Hematopoietic multipotent progenitor cell treated with erythropoietin and hydrocortisone succinate and interleukin-3 and kit ligand, for 15 days (in vitro differentiated cells): ENCODE data around the gene ERGIC1.

Experiments
- DNase-seq: peaks from one replicate; pipeline ENCODE4 v3.0.0-alpha.2; 2015; ENCODE audit warnings: low spot score

The ERGIC1 gene

DNA sequence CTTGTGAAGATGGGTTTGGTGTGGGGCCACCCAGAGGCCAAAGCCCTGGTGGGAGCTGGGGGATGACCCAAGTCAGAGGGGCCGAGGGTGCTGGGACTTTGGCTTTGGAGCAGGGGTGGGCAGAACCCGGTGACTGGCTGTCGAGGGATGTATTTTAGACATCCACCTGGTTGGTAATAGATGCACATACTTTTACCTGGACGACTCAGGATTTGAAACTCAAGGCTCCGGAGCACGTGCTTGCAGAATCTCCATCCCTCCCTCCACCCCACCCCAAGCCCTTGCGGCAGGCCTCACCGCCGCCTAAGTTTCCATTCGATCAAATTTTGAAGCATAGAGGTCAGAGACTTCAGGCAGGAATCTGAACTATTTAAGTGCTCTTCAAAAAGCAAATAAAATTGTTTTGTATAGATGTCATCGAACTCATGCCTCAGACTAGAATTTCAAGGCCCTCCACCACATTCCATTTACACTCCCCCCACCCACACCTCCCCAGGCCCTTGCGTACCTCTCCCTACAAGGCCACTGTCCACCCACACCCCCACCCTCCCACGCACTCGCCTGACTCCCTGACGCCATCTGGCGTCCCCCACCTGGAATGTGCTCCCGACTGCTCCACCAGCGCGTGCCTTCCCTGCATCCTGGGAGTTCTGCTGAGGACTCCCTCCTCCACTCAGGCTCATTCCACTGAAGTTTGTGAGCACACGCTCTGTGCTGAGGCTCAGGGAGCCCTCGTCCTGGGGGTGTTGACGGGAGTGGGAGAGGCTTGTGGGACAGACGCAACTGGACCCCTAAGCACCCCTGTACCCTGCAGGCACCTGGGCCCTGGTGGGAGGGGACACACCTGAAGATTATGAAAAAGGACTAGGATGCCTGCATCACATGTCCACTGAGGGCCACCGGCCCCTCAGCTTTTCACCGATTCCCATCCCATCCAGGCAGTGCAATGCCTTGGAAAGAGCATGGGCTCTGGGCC lies 68.7 kb downstream of the ERGIC1 start:
- DNase-seq: peak; percentile 59

DNA sequence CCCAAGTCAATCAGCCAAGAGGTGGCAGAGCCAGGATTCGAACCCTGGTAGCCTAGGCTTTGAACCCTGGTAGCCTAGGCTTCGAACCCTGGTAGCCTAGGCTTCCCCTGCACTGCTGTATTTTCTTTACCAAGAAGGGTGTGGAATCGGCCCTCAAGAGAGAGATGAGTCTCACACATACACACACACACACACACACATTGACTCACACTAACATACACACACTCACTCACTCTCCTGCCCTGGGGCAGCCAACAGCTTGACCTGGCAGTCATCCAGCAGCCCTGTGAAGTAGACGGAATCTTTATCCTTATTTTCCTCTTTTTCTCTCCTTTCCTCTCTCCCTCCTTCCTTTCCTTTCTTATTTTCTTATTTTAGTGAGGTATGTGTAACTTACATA lies 69.7 kb downstream of the ERGIC1 start:
- no peak for DNase-seq

DNA sequence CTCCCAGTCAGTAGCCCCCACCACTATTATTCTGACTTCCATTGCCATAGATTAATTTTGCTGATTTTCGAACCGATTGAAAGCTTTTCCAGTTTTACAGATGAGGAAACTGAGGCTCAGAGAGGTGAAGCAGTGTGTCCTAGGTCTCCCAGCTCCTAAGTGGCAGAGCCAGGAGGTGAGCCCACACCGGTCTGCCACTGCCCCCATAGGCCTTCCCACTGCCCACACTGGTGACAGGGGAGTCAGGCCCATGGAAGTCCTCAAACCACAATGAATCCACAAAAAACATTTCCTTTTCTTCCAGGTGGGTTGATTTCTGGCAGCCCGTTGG lies 70.2 kb downstream of the ERGIC1 start:
- no peak for DNase-seq

DNA sequence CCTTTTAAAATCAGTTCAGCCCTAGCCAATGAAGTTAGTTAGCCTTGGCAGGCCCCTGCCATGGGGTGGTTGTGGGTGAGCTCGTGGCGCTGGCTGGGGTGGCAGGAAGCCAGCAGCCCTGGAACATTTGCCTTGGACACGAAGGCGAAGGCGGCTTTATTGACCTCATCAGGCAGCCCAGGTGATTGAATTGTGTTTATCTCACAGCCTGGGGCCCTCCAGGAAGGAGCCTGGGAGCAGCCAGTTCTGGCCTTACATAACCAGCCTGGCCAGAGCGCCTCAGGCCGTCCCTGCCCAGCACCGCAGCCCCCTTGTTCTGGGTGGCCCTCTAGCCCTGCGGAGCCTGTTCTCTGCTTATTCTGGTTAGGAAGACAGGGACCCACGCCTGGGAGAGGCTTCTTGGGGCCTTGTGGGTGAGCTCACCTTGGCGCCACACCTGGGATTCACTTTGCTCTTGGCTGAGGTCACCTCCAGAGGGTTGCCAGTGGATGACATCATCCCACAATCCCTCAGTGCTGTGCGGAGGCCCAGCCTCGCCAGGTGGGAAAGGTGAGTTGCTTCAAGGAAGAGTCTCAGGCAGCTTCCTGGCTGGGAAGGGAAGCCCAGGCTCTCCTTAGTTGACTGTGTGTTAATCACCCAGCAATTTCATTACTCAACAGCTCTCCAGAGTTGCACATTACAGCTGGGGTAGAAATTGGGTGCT lies 70.7 kb downstream of the ERGIC1 start:
- no peak for DNase-seq

DNA sequence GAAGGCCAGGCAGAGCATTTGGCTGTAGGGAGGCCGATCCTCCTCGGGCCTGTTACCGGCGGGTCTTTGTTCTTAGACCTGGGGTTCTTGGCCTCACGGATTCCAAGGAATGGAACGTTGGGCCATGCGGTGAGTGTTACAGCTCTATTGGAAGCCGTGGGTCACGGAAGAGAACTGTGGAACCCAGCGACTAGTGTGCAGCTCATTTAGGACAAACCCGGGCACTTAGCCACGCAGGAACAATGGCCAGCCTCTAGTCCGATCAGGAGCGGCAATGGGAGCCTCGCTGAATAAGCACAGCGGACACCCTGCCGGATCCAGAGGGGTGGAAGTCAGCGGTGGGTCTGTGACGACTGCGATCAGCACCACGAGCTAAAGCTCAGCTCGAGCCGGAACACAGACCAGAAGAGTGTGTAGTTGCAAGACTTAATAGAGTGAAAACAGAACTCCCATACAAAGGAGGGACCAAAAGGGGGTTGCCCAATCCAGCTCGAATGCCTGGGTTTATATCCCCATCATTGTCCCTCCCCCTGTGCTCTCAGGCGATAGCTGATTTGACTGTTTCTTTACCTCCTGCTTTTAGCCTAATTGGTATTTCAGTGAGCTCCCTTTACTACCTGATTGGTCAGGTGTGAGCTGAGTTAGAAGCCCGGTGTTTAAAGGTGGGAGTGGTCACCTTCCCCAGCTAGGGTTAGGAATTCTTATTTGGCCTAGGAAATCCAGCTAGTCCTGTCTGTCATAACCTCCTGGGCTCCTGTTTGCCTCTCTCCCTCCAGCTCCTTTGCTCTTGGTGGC lies 71.5 kb downstream of the ERGIC1 start:
- DNase-seq: no peak

DNA sequence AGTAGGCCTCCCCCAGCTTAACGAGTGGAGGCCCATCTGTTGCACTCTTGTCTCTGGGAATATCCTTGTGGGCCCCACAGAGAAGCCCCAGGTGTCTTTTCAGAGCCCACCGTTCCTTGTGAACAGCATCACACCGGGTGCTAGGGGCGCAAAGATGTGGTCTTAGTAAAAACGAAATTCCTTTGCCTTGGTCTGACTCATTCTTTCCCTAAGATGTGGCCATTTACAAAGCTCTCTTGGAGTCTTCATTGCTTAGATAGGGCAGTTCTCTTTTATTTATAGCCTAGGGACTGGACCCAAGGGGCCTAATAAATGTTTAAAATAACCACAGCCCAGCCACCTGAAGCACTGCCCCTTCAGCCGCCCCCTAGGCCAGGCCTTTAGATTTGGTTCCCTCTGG lies 72.4 kb downstream of the ERGIC1 start:
- no peak for DNase-seq

DNA sequence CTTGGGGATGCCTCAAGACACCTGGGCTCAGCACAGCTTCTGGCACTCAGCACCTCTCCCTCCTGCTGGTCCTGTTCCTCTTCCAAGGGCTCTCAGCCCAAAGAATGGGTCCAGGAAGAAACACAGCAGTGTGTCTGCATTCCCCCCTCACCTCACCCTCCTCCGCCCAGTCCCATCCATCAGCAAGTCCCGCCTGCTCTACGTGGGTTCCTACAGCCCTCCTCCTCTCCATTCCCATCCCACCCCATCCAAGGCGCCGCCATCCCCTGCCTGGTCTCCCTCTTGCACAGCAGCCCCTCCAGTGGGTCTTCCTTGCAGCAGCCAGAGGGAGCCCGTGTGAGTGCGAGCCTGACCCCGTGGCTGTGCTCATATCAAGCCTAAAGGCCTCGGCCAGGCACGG lies 72.8 kb downstream of the ERGIC1 start:
- DNase-seq: no peak

DNA sequence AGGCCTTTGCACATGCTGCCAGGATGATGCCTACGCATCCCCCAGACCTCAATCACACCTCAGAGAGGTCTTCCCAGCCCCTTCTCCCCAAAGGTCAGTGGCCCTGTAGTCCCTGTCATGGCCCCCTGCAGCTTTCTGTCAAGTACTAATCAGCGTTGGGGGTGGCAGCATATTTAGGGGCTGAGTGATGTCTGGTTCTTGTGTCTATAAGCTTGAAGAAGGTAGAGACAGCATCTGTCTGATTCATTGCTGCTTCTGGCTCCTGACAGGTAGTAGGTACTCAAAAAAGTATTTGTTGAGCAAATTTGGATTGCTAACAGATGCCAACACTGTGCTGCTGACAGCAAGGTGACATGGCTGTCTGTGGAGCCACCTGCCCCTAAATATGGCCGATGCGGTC lies 73.6 kb downstream of the ERGIC1 start:
- DNase-seq: no peak

DNA sequence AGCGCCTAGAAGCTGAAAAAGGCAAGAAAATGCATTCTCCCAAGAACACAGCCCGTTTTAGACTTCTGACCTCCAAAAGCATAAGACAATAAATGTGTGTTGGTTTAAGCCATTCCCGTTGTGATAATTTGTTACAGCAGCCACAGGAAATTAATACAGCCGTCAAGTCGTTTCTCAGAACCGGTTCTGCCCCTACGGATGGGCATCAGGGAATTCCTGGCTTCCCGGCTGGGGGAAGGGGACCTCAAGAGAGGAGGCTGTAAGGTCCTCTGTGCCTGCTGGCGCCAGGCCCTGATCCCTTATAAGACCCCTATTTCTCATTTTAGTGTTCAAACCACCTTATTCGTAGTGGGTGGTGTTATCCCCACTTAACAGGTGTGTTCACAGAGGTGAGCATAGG lies 74.6 kb downstream of the ERGIC1 start:
- no peak for DNase-seq

DNA sequence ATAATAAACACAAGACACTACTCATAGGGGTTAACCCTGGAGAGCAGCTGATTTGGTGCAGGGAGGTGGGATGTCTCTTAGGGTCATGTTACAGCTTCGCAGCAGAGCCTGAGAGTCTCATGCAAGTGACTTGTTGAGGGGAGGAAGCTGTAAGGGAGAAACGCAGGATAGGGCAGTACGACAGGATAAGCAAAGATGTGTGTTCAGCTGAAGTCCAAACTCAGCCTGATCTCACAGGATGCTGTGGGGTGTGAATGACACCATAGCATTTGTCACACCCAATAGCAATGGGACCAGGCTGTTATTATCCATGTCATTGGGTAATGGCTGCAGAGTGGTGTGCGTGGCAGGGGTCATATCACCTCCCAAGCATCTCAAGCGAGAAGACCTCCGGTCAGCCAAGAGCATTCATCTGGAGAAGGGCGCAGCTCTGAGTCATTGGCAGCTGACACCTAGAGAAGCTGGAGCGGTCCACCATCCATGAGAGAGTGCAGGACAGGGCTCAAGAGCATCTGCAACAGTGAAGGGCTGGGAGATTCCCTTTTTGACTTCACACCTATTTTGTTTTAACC lies 76.0 kb downstream of the ERGIC1 start:
- DNase-seq: no peak

DNA sequence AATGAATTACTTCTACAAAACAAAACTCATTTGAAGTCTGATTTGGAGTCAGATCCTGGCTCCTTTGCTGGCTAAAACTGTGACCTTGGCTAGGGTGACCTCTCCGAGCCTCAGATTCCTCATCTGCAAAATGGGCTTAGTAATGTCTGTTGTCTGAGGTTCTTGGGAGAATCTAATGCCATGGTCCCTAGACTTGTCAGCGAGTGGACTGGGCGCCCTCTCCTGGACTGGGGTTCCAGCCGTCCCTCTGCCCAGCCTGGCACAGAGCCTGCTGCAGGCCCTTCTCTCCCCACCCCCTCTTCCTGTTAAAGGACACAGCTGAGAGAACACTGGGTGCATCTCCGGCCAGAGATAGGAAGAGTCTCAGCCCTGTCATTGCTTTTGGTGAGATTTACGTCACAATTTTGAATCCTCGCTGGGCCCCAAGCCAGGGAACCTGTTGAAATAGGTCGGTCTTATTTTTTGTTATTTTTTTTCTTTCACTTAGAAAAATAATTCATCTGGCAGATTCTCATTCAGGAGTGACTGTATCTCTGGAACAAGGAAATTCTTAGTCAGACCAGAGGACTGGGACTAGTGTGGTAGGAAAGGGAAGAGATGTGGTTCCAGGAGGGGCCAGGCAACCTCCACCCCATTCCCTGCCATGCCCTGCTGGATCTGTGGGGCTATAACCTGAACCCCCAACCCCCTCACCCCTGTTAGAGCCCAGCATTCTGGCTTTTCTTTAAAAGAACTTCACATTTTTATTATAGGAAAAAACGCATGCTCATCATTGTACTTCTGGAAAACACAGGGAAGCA lies 77.0 kb downstream of the ERGIC1 start:
- peak; percentile 59 for DNase-seq

DNA sequence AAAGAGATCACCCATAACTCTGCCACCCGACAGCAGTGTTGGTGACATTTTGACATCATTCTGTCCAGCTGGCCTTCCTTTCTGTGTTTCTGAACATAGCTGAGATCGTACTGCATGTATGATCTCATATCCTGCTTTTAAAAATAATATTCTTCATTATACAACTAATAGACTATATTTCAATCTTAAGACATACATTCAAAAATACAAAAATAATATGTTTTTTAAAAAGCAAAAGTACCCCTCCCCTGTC lies 77.5 kb downstream of the ERGIC1 start:
- no peak for DNase-seq

DNA sequence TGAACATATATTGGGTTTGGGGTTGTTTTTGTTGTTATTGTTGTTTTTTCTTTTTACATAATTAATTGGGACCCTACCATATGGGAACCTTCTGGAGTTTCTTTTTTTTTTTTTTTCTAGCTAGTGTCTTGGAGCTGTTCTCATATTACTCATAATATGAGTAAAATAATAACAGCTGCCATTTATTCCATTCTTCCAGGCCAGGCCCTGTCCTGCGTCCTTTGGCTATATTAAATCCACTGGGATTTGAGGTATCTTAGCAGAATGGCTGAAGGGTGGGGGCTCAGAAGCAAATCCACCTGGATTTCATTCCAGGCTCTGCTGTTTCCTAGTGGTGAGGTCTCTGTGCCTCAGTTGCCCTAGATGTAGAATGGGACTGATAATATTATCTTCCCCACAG lies 77.9 kb downstream of the ERGIC1 start:
- DNase-seq: no peak

DNA sequence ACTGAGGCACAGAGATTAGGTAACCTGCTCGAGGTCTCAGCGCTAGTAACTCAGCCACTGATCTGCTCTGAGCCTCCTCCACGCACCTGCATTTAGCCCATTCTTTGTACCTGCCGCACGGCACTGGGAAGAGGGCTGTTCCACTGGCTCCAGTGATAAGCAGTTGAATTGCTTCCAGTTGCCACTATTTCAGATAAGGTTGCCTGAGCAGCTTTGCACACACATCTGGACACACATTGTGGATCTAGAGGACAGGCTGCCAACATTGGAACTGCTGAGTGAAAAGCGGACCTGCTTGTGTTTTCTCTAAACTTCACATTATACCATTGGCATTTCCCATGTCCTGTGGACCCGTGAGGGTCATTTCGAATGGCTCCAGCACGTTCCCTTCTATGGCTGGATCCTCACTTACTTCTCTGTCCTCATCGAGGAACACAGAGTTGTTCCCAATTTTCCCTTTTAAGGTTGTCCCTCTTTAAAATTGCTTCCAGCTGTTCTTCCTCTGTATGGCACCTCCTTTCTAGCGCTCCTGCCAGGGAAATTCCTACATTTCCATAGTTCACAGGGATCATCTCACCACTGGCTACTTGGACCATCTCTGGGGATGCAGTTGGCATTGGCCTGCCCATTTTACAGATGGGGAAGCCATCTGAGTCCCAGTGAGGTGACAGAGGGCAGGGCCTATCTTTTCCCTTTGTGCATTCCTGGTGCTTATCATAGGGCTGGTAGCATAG lies 79.2 kb downstream of the ERGIC1 start:
- DNase-seq: no peak

DNA sequence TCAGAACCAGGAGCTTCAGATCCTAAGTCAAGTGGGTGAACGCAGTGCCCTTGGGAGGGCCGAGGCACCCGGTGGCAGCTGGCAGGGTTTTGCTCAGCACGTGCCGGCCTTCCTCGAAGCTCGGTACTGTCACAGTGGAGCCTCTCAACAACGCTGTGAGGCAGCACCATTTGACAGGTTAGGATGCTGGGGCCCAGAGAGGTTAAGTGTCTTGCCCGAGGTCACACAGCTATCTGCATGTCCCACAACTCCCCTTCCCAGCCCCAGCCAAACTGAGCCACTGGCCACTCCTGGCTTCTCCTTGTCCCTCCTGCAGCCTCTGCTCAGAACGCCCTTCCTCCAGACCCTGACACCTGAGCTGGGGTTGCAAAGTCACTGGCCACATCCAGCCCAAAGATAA lies 81.5 kb downstream of the ERGIC1 start:
- DNase-seq: no peak

DNA sequence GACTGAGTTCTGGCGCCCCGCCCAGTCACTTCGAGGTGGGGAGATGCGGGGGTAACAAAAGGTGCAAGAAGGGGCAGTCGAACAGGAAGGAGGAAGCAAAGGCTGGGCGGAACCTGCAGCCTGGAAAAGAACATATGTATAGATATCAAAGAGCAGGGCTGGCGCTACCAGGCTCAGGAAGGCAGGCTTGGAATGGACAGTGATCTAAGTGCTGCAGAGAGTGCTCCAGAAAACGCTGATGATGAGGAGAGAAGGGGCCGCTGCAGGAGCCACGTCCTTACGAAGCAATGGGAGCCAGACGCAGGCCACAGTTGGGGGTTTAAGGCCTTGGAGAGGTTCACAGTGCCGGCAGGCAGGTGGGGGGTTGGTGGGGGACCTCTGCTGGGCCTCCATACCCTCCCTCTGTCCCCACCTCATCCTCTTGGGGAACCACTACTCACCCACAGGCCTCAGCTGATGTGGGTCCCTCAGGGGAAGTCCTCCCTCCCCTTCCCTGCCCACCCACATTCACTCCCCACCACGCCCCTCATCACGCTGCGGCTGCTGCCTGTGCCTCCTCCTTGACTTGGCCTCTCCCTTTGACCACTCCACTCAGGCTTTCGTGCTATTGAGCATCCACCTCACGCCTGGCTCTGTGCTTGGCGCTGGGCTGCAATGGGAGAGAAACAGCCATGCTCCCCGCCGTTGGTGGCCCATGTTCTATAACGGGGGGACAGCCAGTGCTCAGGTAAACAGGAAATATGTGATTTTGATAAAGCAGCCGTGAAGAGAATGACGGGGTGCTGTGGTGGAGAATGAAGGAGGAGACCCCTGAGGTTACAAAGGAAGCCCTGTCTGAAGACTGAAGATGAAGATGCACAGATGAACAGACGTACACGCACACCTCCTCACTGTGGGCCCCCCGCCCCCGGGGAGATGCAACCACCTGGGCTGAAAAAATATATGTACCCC lies 84.6 kb downstream of the ERGIC1 start:
- DNase-seq: no peak

DNA sequence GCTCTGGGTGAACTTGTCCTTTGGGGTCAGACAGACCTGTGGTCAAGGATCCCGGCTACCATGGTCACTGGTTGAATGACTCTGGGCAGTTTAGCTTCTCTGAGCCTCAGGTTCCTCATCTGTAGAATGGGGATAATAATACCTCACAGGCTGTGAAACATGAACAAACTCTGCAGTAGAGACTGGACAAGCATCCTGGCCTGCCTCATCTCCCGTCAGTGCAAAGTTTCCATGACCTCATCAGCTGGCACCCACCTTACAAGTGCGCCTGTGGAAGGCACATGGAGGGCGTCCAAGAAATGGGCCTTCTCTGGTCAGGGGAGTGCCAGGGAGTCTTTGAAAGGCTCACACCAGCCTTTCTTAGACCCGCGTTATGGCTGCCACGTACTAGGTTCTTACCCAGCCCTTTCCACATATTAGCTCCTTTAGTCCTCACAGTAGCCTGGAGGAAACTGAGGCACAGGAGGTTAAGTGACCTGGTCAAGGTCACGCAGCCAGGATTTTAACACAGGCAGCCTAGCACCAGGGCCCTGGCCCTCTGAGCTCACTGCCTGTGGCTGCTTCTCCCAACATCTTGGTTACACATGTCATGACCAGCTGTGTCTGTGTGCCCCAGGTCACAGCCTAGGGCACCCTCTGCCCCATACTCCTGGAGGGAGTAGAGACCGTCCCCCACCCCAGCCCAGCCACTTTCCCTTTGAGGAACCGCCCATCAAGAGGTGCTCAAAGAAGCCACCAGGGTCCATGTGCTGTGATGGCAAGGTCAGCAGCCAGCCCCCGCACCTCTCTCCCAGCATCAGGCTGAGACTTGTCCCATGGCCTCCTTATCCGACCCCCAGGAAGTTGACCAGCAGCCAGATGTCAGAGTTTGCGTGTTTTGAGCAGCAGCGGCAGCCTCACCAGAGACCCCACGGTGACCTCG lies 85.7 kb downstream of the ERGIC1 start:
- no peak for DNase-seq

DNA sequence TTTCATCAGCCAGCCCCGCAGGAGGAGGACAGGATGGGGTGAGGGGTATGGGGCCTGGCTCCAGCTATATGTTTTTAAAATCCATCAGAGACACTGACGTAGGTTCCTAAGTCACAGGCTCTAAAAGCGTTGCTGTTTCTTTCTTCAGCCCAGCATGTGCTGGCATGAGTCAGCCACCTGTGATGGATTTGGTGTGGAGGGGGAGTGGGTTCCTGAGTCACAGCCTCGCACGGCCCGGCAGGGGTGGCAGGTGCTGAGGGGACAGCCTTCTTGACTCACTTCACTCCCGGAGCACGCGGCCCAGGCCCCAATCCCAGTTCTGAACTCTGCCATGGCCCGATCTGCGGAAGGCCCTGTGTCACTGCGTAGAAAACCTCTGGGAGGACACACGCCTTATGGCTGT lies 86.4 kb downstream of the ERGIC1 start:
- DNase-seq: no peak

DNA sequence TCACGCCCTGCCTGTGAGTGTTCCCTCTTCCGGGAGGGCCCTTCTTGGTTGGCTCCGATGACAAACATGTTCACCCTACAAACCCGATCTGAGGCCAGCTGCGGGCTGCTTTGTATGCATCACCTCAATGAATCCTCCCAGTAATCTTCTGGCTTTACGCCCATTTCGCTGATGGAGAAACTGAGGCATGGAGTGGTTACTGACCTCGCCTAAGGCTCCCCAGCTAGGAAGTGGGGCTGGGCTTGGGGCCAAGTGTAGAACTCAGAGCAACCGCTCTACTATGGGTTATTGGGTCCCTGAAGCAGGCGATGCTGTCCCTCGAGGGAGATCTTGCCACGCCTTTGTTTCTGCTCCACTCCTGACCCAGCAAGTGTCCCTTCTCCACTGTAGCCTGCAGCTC lies 86.9 kb downstream of the ERGIC1 start:
- DNase-seq: no peak
